Fibroblast of skin of abdomen (primary cell): ENCODE results near the gene KIF17.
"Not testable (repeated sequence)": the region's sequence is repeated elsewhere in the genome, so short reads cannot be mapped to it uniquely, and the experiment has no call there.

Experiments used
- DNase-seq: peaks from one replicate; pipeline ENCODE4 v3.0.0-alpha.2; 2013

Gene KIF17

GRCh38 chr1:20686883-20687725 lies 30.7 kb downstream of the KIF17 start:
- no peak for DNase-seq

GRCh38 chr1:20685741-20686140 lies 32.1 kb downstream of the KIF17 start:
- DNase-seq, result no peak

GRCh38 chr1:20685099-20685662 lies 32.6 kb downstream of the KIF17 start:
- DNase-seq, result no peak

- DNase-seq, result no peak
Measured at GRCh38 chr1:20684651-20685050, 33.2 kb downstream of the KIF17 start.

GRCh38 chr1:20684050-20684620 lies 33.7 kb downstream of the KIF17 start:
- no peak for DNase-seq

GRCh38 chr1:20683614-20684013 lies 34.2 kb downstream of the KIF17 start:
- no peak for DNase-seq

GRCh38 chr1:20682571-20683236 lies 35.1 kb downstream of the KIF17 start:
- no peak for DNase-seq

GRCh38 chr1:20681999-20682398 lies 35.8 kb downstream of the KIF17 start:
- no peak for DNase-seq

- no peak for DNase-seq
Measured at GRCh38 chr1:20680269-20680668, 37.5 kb downstream of the KIF17 start.

- no peak for DNase-seq
Measured at GRCh38 chr1:20678599-20678998, 39.2 kb downstream of the KIF17 start.

- not testable (repeated sequence) for DNase-seq
Measured at GRCh38 chr1:20673626-20674025, 44.2 kb downstream of the KIF17 start.

GRCh38 chr1:20672265-20672632 lies 45.6 kb downstream of the KIF17 start:
- no peak for DNase-seq

GRCh38 chr1:20670936-20671335 lies 46.9 kb downstream of the KIF17 start:
- DNase-seq, result no peak

- no peak for DNase-seq
Measured at GRCh38 chr1:20668581-20668980, 49.2 kb downstream of the KIF17 start.

GRCh38 chr1:20666804-20667203 lies 51.0 kb downstream of the KIF17 start:
- DNase-seq, result no peak

GRCh38 chr1:20666146-20666545 lies 51.7 kb downstream of the KIF17 start:
- DNase-seq, result no peak

- no peak for DNase-seq
Measured at GRCh38 chr1:20665726-20666125, 52.1 kb downstream of the KIF17 start.

- DNase-seq, result no peak
Measured at GRCh38 chr1:20663969-20664715, 53.7 kb downstream of the KIF17 start.

- DNase-seq, result no peak
Measured at GRCh38 chr1:20663365-20663764, 54.4 kb downstream of the KIF17 start.

- no peak for DNase-seq
Measured at GRCh38 chr1:20662110-20662475, 55.7 kb downstream of the KIF17 start.

GRCh38 chr1:20661207-20662109 lies 56.3 kb downstream of the KIF17 start, which contains the start of gene DDOST:
DDOST (minus strand) TSS chr1:20661369; CDS start chr1:20661350, 19 bp downstream.
- DNase-seq, result peak; percentile 98

- DNase-seq, result no peak
Measured at GRCh38 chr1:20660847-20661206, 57.0 kb downstream of the KIF17 start.
